Panc1 (cell line): ENCODE measurements around the gene CD80.

Experiments
- CTCF ChIP-seq: fragments of 450-650 bp; IDR thresholded peaks from 2 replicates; pipeline ENCODE4 v1.5.1; 2017; ENCODE audit warnings: mild to moderate bottlenecking
- TF ChIP-seq, protein P1 (sequence below), 2 experiments: IDR thresholded peaks; 2 replicates each; pipeline ENCODE4 v1.6.1; 2011 to 2012; ENCODE audit warnings: low read depth in 2 of 2, control low read depth in 1 of 2, low read length in 1 of 2, mild to moderate bottlenecking in 1 of 2, moderate library complexity in 1 of 2; ENCODE audit not compliant: insufficient read depth in 1 of 2

DNA sequence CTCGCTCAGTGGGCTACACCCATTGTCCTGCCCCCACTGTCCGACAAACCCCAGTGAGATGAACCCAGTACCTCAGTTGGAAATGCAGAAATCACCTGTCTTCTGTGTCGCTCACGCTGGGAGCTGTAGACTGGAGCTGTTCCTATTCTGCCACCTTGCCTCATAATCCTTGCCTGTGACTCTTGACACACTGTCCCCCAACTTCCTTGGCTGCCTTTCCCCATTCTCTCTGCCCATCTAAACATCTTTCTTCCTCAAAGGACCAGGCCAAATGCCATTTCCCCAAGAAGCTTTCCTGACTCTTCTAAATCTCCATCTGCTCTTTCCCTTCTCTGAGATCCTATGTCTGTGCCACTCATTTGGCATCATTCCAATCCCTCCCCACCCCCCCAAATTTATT is 9.7 kb upstream of the CD80 start:
- TF ChIP-seq CTCF, result no peak
- TF ChIP-seq, protein P1, sequence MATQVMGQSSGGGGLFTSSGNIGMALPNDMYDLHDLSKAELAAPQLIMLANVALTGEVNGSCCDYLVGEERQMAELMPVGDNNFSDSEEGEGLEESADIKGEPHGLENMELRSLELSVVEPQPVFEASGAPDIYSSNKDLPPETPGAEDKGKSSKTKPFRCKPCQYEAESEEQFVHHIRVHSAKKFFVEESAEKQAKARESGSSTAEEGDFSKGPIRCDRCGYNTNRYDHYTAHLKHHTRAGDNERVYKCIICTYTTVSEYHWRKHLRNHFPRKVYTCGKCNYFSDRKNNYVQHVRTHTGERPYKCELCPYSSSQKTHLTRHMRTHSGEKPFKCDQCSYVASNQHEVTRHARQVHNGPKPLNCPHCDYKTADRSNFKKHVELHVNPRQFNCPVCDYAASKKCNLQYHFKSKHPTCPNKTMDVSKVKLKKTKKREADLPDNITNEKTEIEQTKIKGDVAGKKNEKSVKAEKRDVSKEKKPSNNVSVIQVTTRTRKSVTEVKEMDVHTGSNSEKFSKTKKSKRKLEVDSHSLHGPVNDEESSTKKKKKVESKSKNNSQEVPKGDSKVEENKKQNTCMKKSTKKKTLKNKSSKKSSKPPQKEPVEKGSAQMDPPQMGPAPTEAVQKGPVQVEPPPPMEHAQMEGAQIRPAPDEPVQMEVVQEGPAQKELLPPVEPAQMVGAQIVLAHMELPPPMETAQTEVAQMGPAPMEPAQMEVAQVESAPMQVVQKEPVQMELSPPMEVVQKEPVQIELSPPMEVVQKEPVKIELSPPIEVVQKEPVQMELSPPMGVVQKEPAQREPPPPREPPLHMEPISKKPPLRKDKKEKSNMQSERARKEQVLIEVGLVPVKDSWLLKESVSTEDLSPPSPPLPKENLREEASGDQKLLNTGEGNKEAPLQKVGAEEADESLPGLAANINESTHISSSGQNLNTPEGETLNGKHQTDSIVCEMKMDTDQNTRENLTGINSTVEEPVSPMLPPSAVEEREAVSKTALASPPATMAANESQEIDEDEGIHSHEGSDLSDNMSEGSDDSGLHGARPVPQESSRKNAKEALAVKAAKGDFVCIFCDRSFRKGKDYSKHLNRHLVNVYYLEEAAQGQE (IDR thresholded peaks at IDR 0.05; ENCODE audit: insufficient read depth in 1 of 2, low read depth in 2 of 2, low read length in 1 of 2), result no peak
